Mucosa of rectum (tissue), 2 donors: Measurements from ENCODE around the gene NR2C2AP.

Experiments used
- H3K27ac ChIP-seq, 2 donors: one replicate each; pipeline ENCODE4 v1.7.0; 2013; ENCODE audit warnings: inconsistent platforms in 2 of 2, low read depth in 2 of 2, low read length in 2 of 2
- H3K27me3 ChIP-seq, 2 donors: one replicate each; pipeline ENCODE4 v1.7.0; 2013; ENCODE audit warnings: low read length in 2 of 2; ENCODE audit not compliant: control insufficient read depth in 2 of 2, insufficient read depth in 2 of 2
- H3K36me3 ChIP-seq, 2 donors: one replicate each; pipeline ENCODE4 v1.7.0; 2013; ENCODE audit warnings: low read length in 2 of 2; ENCODE audit not compliant: control insufficient read depth in 2 of 2, insufficient read depth in 2 of 2
- H3K4me1 ChIP-seq, 2 donors: one replicate each; pipeline ENCODE4 v1.7.0; 2013; ENCODE audit warnings: low read length in 2 of 2, mild to moderate bottlenecking in 1 of 2; ENCODE audit not compliant: control insufficient read depth in 2 of 2, insufficient read depth in 2 of 2
- H3K4me3 ChIP-seq, 2 donors: one replicate each; pipeline ENCODE4 v1.7.0; 2013; ENCODE audit warnings: low read length in 2 of 2
- H3K9ac ChIP-seq, 2 donors: one replicate each; pipeline ENCODE4 v1.7.0; 2013; ENCODE audit warnings: low read length in 2 of 2, low read depth in 1 of 2, mild to moderate bottlenecking in 1 of 2
- H3K9me3 ChIP-seq, 2 donors: one replicate each; pipeline ENCODE4 v1.7.0; 2013; ENCODE audit warnings: low read length in 2 of 2; ENCODE audit not compliant: control insufficient read depth in 2 of 2
- donor health status: healthy.
- donor health status: Normal muscosa, but diverticular disease.

The NR2C2AP gene

GRCh38 chr19:19154768-19155494 is 48.3 kb downstream of the NR2C2AP start:
- peak overlapping the region in 1 of 2 donors; percentile 48 for H3K27ac ChIP-seq

GRCh38 chr19:19152668-19153384 is 50.4 kb downstream of the NR2C2AP start:
- Histone ChIP-seq H3K9ac (no peak overlapping the region), H3K36me3 (peaks cover 0 to 8% of the 10 kb centered on the region in 2 donors), H3K27ac (no peak overlapping the region), H3K9me3 (no peaks in the 10 kb centered on the region), H3K27me3 (no peaks in the 10 kb centered on the region), H3K4me1 (no peaks in the 10 kb centered on the region), H3K4me3 (no peak overlapping the region)

More at GRCh38 chr19:19154768-19155494, 48.3 kb downstream of the NR2C2AP start:
- no peaks in the 10 kb centered on the region for H3K4me1 ChIP-seq
- no peaks in the 10 kb centered on the region for H3K9me3 ChIP-seq
- H3K36me3 ChIP-seq, result peaks cover 0 to 4% of the 10 kb centered on the region in 2 donors
- H3K4me3 ChIP-seq, result no peak overlapping the region
- no peak overlapping the region for H3K9ac ChIP-seq
- no peaks in the 10 kb centered on the region for H3K27me3 ChIP-seq

- peaks cover 4 to 15% of the 10 kb centered on the region in 2 donors for H3K36me3 ChIP-seq
- H3K4me1 ChIP-seq, result no peaks in the 10 kb centered on the region
- H3K27me3 ChIP-seq, result no peaks in the 10 kb centered on the region
- H3K9ac ChIP-seq, result no peak overlapping the region
- no peak overlapping the region for H3K4me3 ChIP-seq
- H3K27ac ChIP-seq, result no peak overlapping the region
- no peaks in the 10 kb centered on the region for H3K9me3 ChIP-seq
Measured at GRCh38 chr19:19151418-19151817, 51.8 kb downstream of the NR2C2AP start.
